PFSK-1 (cell line): Measurements from ENCODE around the gene ATF7IP2.

Experiments used
- FOXP2 ChIP-seq: optimal IDR thresholded peaks from 2 replicates; pipeline ENCODE3; 2011; ENCODE audit warnings: borderline replicate concordance, control low read depth, inconsistent platforms; ENCODE audit not compliant: insufficient read depth; ENCODE audit errors: extremely low read length, extremely low read depth
- POLR2AphosphoS5 ChIP-seq: IDR thresholded peaks from 2 replicates; pipeline ENCODE4 v1.6.1; 2012; ENCODE audit warnings: low read depth, mild to moderate bottlenecking, control low read depth, low read length, moderate library complexity
- SIN3A ChIP-seq: IDR thresholded peaks from 2 replicates; pipeline ENCODE4 v1.6.1; 2012; ENCODE audit warnings: mild to moderate bottlenecking, low read length, moderate library complexity, borderline replicate concordance; ENCODE audit not compliant: insufficient read depth
- TAF1 ChIP-seq: IDR thresholded peaks from 2 replicates; pipeline ENCODE4 v1.6.1; 2012; ENCODE audit warnings: low read length, control low read depth, borderline replicate concordance; ENCODE audit not compliant: insufficient read depth
- TF ChIP-seq, protein P1 (sequence below), 2 experiments: IDR thresholded peaks; 2 replicates each; pipeline versions ENCODE4 v1.6.1 to v1.8.0; 2011 to 2012; ENCODE audit warnings: low read depth in 2 of 2, low read length in 2 of 2, control low read depth in 1 of 2, inconsistent platforms in 1 of 2, mild to moderate bottlenecking in 1 of 2, moderate library complexity in 1 of 2; ENCODE audit not compliant: insufficient read depth in 1 of 2

The ATF7IP2 gene

GRCh38 chr16:10531582-10531981 lies 145.7 kb downstream of the ATF7IP2 start:
- TF ChIP-seq, protein P1, sequence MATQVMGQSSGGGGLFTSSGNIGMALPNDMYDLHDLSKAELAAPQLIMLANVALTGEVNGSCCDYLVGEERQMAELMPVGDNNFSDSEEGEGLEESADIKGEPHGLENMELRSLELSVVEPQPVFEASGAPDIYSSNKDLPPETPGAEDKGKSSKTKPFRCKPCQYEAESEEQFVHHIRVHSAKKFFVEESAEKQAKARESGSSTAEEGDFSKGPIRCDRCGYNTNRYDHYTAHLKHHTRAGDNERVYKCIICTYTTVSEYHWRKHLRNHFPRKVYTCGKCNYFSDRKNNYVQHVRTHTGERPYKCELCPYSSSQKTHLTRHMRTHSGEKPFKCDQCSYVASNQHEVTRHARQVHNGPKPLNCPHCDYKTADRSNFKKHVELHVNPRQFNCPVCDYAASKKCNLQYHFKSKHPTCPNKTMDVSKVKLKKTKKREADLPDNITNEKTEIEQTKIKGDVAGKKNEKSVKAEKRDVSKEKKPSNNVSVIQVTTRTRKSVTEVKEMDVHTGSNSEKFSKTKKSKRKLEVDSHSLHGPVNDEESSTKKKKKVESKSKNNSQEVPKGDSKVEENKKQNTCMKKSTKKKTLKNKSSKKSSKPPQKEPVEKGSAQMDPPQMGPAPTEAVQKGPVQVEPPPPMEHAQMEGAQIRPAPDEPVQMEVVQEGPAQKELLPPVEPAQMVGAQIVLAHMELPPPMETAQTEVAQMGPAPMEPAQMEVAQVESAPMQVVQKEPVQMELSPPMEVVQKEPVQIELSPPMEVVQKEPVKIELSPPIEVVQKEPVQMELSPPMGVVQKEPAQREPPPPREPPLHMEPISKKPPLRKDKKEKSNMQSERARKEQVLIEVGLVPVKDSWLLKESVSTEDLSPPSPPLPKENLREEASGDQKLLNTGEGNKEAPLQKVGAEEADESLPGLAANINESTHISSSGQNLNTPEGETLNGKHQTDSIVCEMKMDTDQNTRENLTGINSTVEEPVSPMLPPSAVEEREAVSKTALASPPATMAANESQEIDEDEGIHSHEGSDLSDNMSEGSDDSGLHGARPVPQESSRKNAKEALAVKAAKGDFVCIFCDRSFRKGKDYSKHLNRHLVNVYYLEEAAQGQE (IDR thresholded peaks at IDR 0.05; ENCODE audit: insufficient read depth in 1 of 2, low read depth in 2 of 2, low read length in 2 of 2), result no peak
- no peak for TF ChIP-seq TAF1
- TF ChIP-seq POLR2AphosphoS5, result no peak
- TF ChIP-seq SIN3A, result no peak
- TF ChIP-seq FOXP2, result no peak
